Activated CD8-positive, alpha-beta T cell treated with anti-CD3 and anti-CD28 coated beads for 36 hours (primary cell): ENCODE measurements around the gene KISS1. TPM values are rescaled to one million over a fixed set of nuclear protein-coding genes. Genes with fewer than 3 reads are reported as not detected.

ENCODE experiments used
- ATAC-seq: fragments of 200-7000 bp; cut with Tn5 transposase; one replicate; pipeline ENCODE4 v1.10.0; 2021; ENCODE audit warnings: mild to moderate bottlenecking, moderate library complexity
- CTCF ChIA-PET: fragments of 350-600 bp; sonication (Branson Sonifier 250); formaldehyde crosslinking; loops from one replicate; lab custom pipeline; 2021; ENCODE audit warnings: antibody characterized with exemption; lab: Charles Lee
- POLR2A ChIA-PET: fragments of 350-600 bp; sonication (Branson Sonifier 250); formaldehyde crosslinking; loops from one replicate; lab custom pipeline; 2021; ENCODE audit warnings: antibody characterized with exemption; lab: Charles Lee
- DNase-seq: peaks from one replicate; pipeline ENCODE4 v3.0.0-alpha.2; 2020
- H3K27ac Mint-ChIP-seq: one replicate; pipeline ENCODE4 v1.8.0; 2021; ENCODE audit warnings: mild to moderate bottlenecking, mixed read lengths
- H3K27me3 Mint-ChIP-seq: one replicate; pipeline ENCODE4 v1.8.0; 2021; ENCODE audit warnings: mixed read lengths
- H3K36me3 Mint-ChIP-seq: one replicate; pipeline ENCODE4 v1.8.0; 2021; ENCODE audit warnings: low read depth, mixed read lengths
- H3K4me1 Mint-ChIP-seq: one replicate; pipeline ENCODE4 v1.8.0; 2021; ENCODE audit warnings: low read depth, mixed read lengths
- H3K4me3 Mint-ChIP-seq: one replicate; pipeline ENCODE4 v1.8.0; 2021; ENCODE audit warnings: mild to moderate bottlenecking, moderate library complexity, mixed read lengths
- H3K9me3 Mint-ChIP-seq: one replicate; pipeline ENCODE4 v1.8.0; 2021; ENCODE audit warnings: mixed read lengths
- intact Hi-C: fragments of 100-400 bp; cut with micrococcal nuclease; formaldehyde crosslinking; loops from one replicate; pipeline ENCODE4 v1.10.0; 2022
- total RNA-seq, 2 experiments: library from RNA; stranded (reverse); gene quantifications; one replicate each; pipeline ENCODE4 v1.2.3, GENCODE V29; 2021
- TF ChIP-seq, protein P1 (sequence below): fragments of 200-600 bp; IDR thresholded peaks from one replicate; pipeline ENCODE4 v1.8.0; 2022; ENCODE audit warnings: antibody characterized with exemption, mild to moderate bottlenecking

Gene KISS1
- total RNA-seq, 2 experiments from 2014 or later = not detected

DNA sequence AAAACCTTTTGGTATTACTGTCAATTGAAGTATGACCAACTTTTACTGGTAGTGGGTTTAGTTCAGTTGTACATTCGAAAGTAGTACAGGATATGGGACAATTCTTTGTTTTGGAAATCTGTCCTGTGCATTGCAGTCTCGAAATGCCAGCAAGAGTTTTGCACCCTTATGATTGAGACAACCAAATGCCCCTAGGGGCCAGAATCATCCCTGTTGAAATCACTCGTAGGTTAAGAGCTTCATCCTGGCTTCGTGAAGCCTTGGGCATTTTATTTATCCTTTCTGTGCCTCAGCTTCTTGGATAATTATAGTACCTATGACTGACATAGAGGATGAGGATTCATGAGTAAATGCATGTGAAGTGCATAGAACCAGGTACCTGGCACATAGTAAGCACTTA is 19.9 kb upstream of the KISS1 start:
- Mint-ChIP-seq H3K9me3 (no peaks in the 10 kb centered on the region), H3K4me1 (peaks cover 13% of the 10 kb centered on the region), H3K4me3 (no peak overlapping the region), H3K27me3 (peaks cover 3% of the 10 kb centered on the region), H3K27ac (no peak overlapping the region), H3K36me3 (no peaks in the 10 kb centered on the region)
- TF ChIP-seq, protein P1, sequence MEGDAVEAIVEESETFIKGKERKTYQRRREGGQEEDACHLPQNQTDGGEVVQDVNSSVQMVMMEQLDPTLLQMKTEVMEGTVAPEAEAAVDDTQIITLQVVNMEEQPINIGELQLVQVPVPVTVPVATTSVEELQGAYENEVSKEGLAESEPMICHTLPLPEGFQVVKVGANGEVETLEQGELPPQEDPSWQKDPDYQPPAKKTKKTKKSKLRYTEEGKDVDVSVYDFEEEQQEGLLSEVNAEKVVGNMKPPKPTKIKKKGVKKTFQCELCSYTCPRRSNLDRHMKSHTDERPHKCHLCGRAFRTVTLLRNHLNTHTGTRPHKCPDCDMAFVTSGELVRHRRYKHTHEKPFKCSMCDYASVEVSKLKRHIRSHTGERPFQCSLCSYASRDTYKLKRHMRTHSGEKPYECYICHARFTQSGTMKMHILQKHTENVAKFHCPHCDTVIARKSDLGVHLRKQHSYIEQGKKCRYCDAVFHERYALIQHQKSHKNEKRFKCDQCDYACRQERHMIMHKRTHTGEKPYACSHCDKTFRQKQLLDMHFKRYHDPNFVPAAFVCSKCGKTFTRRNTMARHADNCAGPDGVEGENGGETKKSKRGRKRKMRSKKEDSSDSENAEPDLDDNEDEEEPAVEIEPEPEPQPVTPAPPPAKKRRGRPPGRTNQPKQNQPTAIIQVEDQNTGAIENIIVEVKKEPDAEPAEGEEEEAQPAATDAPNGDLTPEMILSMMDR = no peak
- ATAC-seq (no peak), DNase-seq (no peak)
- ChIA-PET CTCF (interaction anchor here (2.1 to 5.1 kb wide), 3 partner anchors 10 to 147 kb away, joined by 7 to 41 read pairs (median 25); no protein-coding TSS in a partner anchor), POLR2A (no interaction called here)
- intact Hi-C loops = no loop called here

DNA sequence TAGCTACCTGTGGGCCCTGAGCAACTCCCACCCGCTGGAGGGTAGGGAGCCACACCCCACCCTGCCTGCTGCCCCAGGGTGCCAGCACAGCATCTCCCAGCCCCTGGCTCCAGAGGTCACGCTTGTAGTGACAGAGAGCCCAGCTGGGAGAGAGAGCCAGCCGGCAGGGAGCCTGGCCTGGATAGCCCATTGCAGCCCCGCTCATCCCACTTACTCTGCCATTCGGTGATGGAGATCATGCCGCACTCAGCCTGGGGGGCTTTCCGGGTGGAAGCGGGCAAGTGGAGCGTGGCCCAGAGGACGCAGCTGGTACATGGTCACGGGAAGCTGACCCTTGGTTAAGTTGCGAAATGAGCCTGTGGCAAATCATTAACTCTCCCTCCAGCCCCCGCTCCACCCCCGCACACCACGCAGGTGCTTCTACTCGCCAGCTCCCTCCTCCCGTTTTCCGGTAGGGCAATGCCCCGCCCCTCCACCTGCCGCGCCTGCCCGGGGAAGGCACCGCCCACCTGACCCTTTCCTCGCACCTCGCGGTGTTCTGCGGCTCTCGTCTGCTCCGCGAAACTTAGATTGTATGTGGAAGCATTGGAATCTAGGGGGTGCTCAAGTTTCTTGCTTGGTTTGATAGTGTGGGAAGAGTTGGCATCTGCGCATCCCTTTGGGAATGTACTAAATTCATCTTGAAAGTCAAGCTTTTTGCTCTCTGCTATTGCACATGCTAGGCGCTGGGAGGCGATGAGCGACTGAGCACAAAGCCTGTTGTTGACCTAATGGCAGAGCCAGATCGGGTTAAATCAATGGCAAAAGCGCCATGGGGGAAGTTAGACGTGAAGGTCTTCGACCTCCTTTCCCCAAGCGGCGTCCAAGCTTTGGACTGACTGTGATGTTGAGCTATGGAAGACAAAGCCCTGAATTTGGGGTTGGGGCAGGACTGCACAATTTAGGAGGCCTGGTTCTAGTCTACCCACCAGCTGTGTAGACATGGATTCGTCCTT is 17.7 kb upstream of the KISS1 start, which contains the start of gene GOLT1A:
Gene GOLT1A, minus strand, starts transcription at position 321 of the 995 bp plus-strand sequence. Its CDS starts 82 bp downstream, at position 239.
- no peaks in the 10 kb centered on the region for H3K9me3 Mint-ChIP-seq
- DNase-seq = peak; percentile 67
- CTCF ChIA-PET = interaction anchor here (0.5 to 5.1 kb wide), 19 partner anchors 8 to 289 kb away, joined by 3 to 41 read pairs (median 5); partner anchors contain the start of gene PLEKHA6
- TF ChIP-seq, protein P1 = peak; percentile 62
- H3K4me1 Mint-ChIP-seq = peaks cover 13% of the 10 kb centered on the region
- H3K36me3 Mint-ChIP-seq = no peaks in the 10 kb centered on the region
- no peak within 1 kb of the TSS for H3K27ac Mint-ChIP-seq
- POLR2A ChIA-PET = no interaction called here
- intact Hi-C loops = no loop called here
- peak; percentile 86 for ATAC-seq
- H3K4me3 Mint-ChIP-seq = peak within 1 kb of the TSS; percentile 28
- H3K27me3 Mint-ChIP-seq = peaks cover 3% of the 10 kb centered on the region

- no peak overlapping the region for H3K4me3 Mint-ChIP-seq
- TF ChIP-seq, protein P1 = no peak
- H3K9me3 Mint-ChIP-seq = no peaks in the 10 kb centered on the region
- intact Hi-C loops = no loop called here
- ATAC-seq (no peak), DNase-seq (no peak)
- H3K27ac Mint-ChIP-seq = no peak overlapping the region
- no peaks in the 10 kb centered on the region for H3K36me3 Mint-ChIP-seq
- peaks cover 3% of the 10 kb centered on the region for H3K27me3 Mint-ChIP-seq
- H3K4me1 Mint-ChIP-seq = peaks cover 7% of the 10 kb centered on the region
- POLR2A ChIA-PET = no interaction called here
- CTCF ChIA-PET = interaction anchor here (1.5 to 5.1 kb wide), 2 partner anchors 50 to 151 kb away, joined by 7 to 41 read pairs; no protein-coding TSS in a partner anchor
Measured at GRCh38 chr1:204212715-204213114, 16.4 kb upstream of the KISS1 start.

DNA sequence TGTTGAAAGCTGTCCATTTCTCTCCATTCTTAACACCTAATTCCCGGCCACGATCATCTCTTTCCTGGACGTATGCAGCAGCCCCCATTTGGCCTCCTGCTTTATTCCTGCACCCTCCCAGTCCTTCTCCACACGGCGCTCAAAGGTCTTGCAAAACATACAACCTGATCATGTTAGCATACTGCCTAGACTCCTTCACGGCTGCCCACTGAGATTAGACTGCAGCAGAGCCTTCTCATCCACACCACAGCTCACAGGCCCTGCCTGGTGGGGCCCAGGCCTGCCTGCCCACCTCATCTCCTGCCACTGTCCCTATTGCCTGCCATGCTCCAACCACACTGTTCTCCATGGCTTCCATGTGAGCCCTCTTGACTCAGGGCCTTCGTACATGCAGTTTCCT is 14.8 kb upstream of the KISS1 start:
- Mint-ChIP-seq H3K27ac (no peak overlapping the region), H3K4me1 (peaks cover 7% of the 10 kb centered on the region), H3K4me3 (no peak overlapping the region), H3K9me3 (no peaks in the 10 kb centered on the region), H3K27me3 (peaks cover 11% of the 10 kb centered on the region), H3K36me3 (no peaks in the 10 kb centered on the region)
- no peak for DNase-seq
- CTCF ChIA-PET = interaction anchor here (1.0 to 3.6 kb wide), 5 partner anchors 43 to 581 kb away, joined by 3 to 21 read pairs (median 7); no protein-coding TSS in a partner anchor
- TF ChIP-seq, protein P1 = no peak
- POLR2A ChIA-PET = no interaction called here
- intact Hi-C loops = no loop called here
- no peak for ATAC-seq
